ENCODE data around the gene HARBI1. TPM values are rescaled to one million over a fixed set of nuclear protein-coding genes. Genes with fewer than 3 reads are reported as not detected.

HARBI1 gene
- total and polyA plus RNA-seq, 2 donors (not counting 1 experiment from before 2014, with no cell fraction given), result 4.9 to 7.6 TPM

- no peak for DNase-seq (ENCODE audit: low read depth in 2 of 2)
- Histone ChIP-seq H3K9me3 (ENCODE audit: control insufficient read depth, insufficient read depth, low read depth, low read length) (no peaks in the 10 kb centered on the region), H3K4me1 (ENCODE audit: control insufficient read depth, extremely low read depth, insufficient read depth, low read length) (no peaks in the 10 kb centered on the region), H2AFZ (ENCODE audit: low read length) (no peak overlapping the region), H3K9ac (ENCODE audit: insufficient read depth, low read length) (no peak overlapping the region), H3K79me2 (ENCODE audit: control insufficient read depth, insufficient read depth, low read length) (no peaks in the 10 kb centered on the region), H3K4me2 (ENCODE audit: extremely low read depth, insufficient read depth, low read length) (no peak overlapping the region), H3K27ac (ENCODE audit: insufficient read depth, low read length) (no peak overlapping the region), H3K4me3 (replicated peaks in 1 of 4; ENCODE audit: control extremely low read depth in 1 of 4, insufficient read depth in 1 of 4, low read depth in 3 of 4, low read length in 4 of 4) (no peak overlapping the region), H4K20me1 (ENCODE audit: control insufficient read depth, extremely low read depth, insufficient read depth, low read length) (no peaks in the 10 kb centered on the region), H3K27me3 (ENCODE audit: control insufficient read depth, insufficient read depth, low read length) (no peaks in the 10 kb centered on the region), H3K36me3 (ENCODE audit: control insufficient read depth, insufficient read depth, low read length) (peaks cover 12% of the 10 kb centered on the region)
- TF ChIP-seq CTCF (conservative IDR thresholded peaks at IDR 0.05 in 1 of 2, IDR thresholded peaks at IDR 0.05 in 1 of 2; ENCODE audit: low read depth in 1 of 2, low read length in 2 of 2) (no peak), EZH2 (IDR thresholded peaks at IDR 0.05; ENCODE audit: low read length, missing control alignments) (no peak)
Measured at GRCh38 chr11:46664612-46665011, 47.6 kb upstream of the HARBI1 start.

GRCh38 chr11:46663277-46663940 is 46.4 kb upstream of the HARBI1 start:
- Histone ChIP-seq H3K79me2 (ENCODE audit: control insufficient read depth, insufficient read depth, low read length) (no peaks in the 10 kb centered on the region), H3K4me2 (ENCODE audit: extremely low read depth, insufficient read depth, low read length) (no peak overlapping the region), H3K9ac (ENCODE audit: insufficient read depth, low read length) (no peak overlapping the region), H3K9me3 (ENCODE audit: control insufficient read depth, insufficient read depth, low read depth, low read length) (no peaks in the 10 kb centered on the region), H3K36me3 (ENCODE audit: control insufficient read depth, insufficient read depth, low read length) (peaks cover 7% of the 10 kb centered on the region), H3K27ac (ENCODE audit: insufficient read depth, low read length) (no peak overlapping the region), H3K27me3 (ENCODE audit: control insufficient read depth, insufficient read depth, low read length) (no peaks in the 10 kb centered on the region), H2AFZ (ENCODE audit: low read length) (no peak overlapping the region), H3K4me1 (ENCODE audit: control insufficient read depth, extremely low read depth, insufficient read depth, low read length) (no peaks in the 10 kb centered on the region), H3K4me3 (replicated peaks in 1 of 4; ENCODE audit: control extremely low read depth in 1 of 4, insufficient read depth in 1 of 4, low read depth in 3 of 4, low read length in 4 of 4) (no peak overlapping the region), H4K20me1 (ENCODE audit: control insufficient read depth, extremely low read depth, insufficient read depth, low read length) (no peaks in the 10 kb centered on the region)
- no peak for TF ChIP-seq CTCF (conservative IDR thresholded peaks at IDR 0.05 in 1 of 2, IDR thresholded peaks at IDR 0.05 in 1 of 2; ENCODE audit: low read depth in 1 of 2, low read length in 2 of 2)
- no peak for TF ChIP-seq EZH2 (IDR thresholded peaks at IDR 0.05; ENCODE audit: low read length, missing control alignments)
- no peak for DNase-seq (ENCODE audit: low read depth in 2 of 2)

- H3K9me3 ChIP-seq (ENCODE audit: control insufficient read depth, insufficient read depth, low read depth, low read length), result no peaks in the 10 kb centered on the region
- no peak overlapping the region for H2AFZ ChIP-seq (ENCODE audit: low read length)
- no peak overlapping the region for H3K9ac ChIP-seq (ENCODE audit: insufficient read depth, low read length)
- H3K36me3 ChIP-seq (ENCODE audit: control insufficient read depth, insufficient read depth, low read length), result peaks cover 2% of the 10 kb centered on the region
- DNase-seq (ENCODE audit: low read depth in 2 of 2), result no peak
- H3K27ac ChIP-seq (ENCODE audit: insufficient read depth, low read length), result no peak overlapping the region
- no peak overlapping the region for H3K4me3 ChIP-seq (replicated peaks in 1 of 4; ENCODE audit: control extremely low read depth in 1 of 4, insufficient read depth in 1 of 4, low read depth in 3 of 4, low read length in 4 of 4)
- no peaks in the 10 kb centered on the region for H3K27me3 ChIP-seq (ENCODE audit: control insufficient read depth, insufficient read depth, low read length)
- no peaks in the 10 kb centered on the region for H3K79me2 ChIP-seq (ENCODE audit: control insufficient read depth, insufficient read depth, low read length)
- TF ChIP-seq CTCF (conservative IDR thresholded peaks at IDR 0.05 in 1 of 2, IDR thresholded peaks at IDR 0.05 in 1 of 2; ENCODE audit: low read depth in 1 of 2, low read length in 2 of 2) (no peak), EZH2 (IDR thresholded peaks at IDR 0.05; ENCODE audit: low read length, missing control alignments) (no peak)
- no peak overlapping the region for H3K4me2 ChIP-seq (ENCODE audit: extremely low read depth, insufficient read depth, low read length)
- no peaks in the 10 kb centered on the region for H4K20me1 ChIP-seq (ENCODE audit: control insufficient read depth, extremely low read depth, insufficient read depth, low read length)
- H3K4me1 ChIP-seq (ENCODE audit: control insufficient read depth, extremely low read depth, insufficient read depth, low read length), result no peaks in the 10 kb centered on the region
Measured at GRCh38 chr11:46662366-46662765, 45.3 kb upstream of the HARBI1 start.
